Measurements from ENCODE around the gene TLCD3B. TPM values are rescaled to one million over a fixed set of nuclear protein-coding genes. Genes with fewer than 3 reads are reported as not detected.

TLCD3B gene, protein sequence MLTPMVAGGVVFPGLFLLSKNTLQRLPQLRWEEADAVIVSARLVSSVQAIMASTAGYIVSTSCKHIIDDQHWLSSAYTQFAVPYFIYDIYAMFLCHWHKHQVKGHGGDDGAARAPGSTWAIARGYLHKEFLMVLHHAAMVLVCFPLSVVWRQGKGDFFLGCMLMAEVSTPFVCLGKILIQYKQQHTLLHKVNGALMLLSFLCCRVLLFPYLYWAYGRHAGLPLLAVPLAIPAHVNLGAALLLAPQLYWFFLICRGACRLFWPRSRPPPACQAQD
- total RNA-seq (2012; rRNA removed) (not detected in 2 replicates), polyA plus RNA-seq (2012; rRNA removed) (0.14 and 0.19 TPM in 2 replicates), Bru-seq, nascent RNA (not detected), BruChase-seq, experiment 1, labeled RNA remaining after a 6-hour chase (percentile 9 among the genes with signal in this experiment), BruChase-seq, experiment 2, labeled RNA remaining after a 2-hour chase (percentile 22 among the genes with signal in this experiment)
- 0.15 and 0.20 TPM in 2 replicates for polyA plus RNA-seq (2012; cell fraction: cytosol; rRNA removed)
- 0.37 and 1.2 TPM in 2 replicates for polyA plus RNA-seq (2012; cell fraction: nucleus; rRNA removed; ENCODE audit: low replicate concordance)
- long read RNA-seq: 0 reads

DNA sequence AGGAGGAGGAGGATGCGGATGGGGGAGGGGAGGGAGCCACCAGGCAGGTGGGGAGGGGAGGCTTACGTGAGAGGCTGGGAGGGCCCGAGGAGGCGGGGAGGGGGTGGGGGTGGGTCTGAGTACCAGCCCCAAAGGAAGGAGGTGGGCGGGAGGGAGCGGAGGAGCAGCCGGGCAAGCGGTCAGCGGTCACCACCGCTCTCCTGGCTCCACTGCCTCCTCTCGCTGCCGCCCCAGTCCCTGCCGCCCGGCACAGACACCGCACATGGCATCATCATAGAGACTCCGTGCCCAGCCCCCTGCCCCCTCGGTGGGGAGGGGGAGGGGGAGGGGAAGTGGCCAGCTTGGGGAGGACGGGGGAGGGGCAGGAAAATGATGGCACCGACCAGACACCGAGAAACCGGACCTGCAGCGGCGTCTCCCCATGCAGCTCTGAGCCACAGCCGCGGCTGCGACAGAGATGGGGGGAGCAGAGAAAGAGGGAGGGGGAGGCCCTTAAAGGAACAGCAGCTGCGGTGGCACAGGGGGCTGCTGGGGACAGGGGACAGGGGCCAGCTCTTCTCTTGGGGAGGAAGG, at the start of gene TLCD3B:
Gene TLCD3B (minus strand): TSS at position 431 of the 573 bp plus-strand sequence. CDS start 744 bp downstream, outside the sequence.
- H3K4me3 ChIP-seq (ENCODE audit: insufficient read depth, low read depth, low read length): no peak within 1 kb of the TSS
- no peaks in the 10 kb centered on the region for H3K79me1 ChIP-seq (ENCODE audit: low read depth in 1 of 2, low read length in 2 of 2)
- no peak within 1 kb of the TSS for H4K5ac ChIP-seq (ENCODE audit: low read depth, low read length)
- H3K27me3 ChIP-seq (ENCODE audit: control insufficient read depth, insufficient read depth, low read length): peaks cover 65% of the 10 kb centered on the region
- H3K27ac ChIP-seq (ENCODE audit: insufficient read depth, low read length): no peak within 1 kb of the TSS
- H2BK120ac ChIP-seq (ENCODE audit: low read depth, low read length): no peak within 1 kb of the TSS
- no peak within 1 kb of the TSS for H4K91ac ChIP-seq (ENCODE audit: insufficient read depth, low read depth, low read length)
- no peak within 1 kb of the TSS for H2BK20ac ChIP-seq (ENCODE audit: low read depth, low read length)
- no TSS peak for BruUV-seq (replicated peaks)
- H3K4ac ChIP-seq (ENCODE audit: low read depth, low read length): no peak within 1 kb of the TSS
- H2AK9ac ChIP-seq (replicated peaks; ENCODE audit: low read depth, low read length, poor library complexity): no peak within 1 kb of the TSS
- no peak within 1 kb of the TSS for H3K23ac ChIP-seq (ENCODE audit: low read depth, low read length)
- dilution Hi-C loops (cut with HindIII; ENCODE audit: low sequenced_read_pairs, unreplicated experiment) (no loop called here), in situ Hi-C loops (cut with MboI; ENCODE audit: low sequenced_read_pairs) (no loop called here), intact Hi-C loops (cut with micrococcal nuclease) (no loop called here)
- no peak within 1 kb of the TSS for H4K8ac ChIP-seq (ENCODE audit: low read depth in 2 of 2, low read length in 2 of 2)
- DNase-seq (no peak), ATAC-seq (ENCODE audit: low read depth) (peak; percentile 30; the same call in 1 of the 2 replicates)
- H3K56ac ChIP-seq (ENCODE audit: extremely low read depth, insufficient read depth, low read length): no peak within 1 kb of the TSS
- H2AFZ ChIP-seq (replicated peaks; ENCODE audit: low read length, poor library complexity): peak within 1 kb of the TSS; percentile 32
- H3K18ac ChIP-seq (ENCODE audit: low read depth, low read length): no peak within 1 kb of the TSS
- H3K4me2 ChIP-seq (ENCODE audit: low read depth, low read length): no peak within 1 kb of the TSS; the same call in 1 of the 2 replicates
- H3K14ac ChIP-seq (replicated peaks; ENCODE audit: low read depth, low read length): no peak within 1 kb of the TSS
- H2AK5ac ChIP-seq (ENCODE audit: low read depth, low read length): no peak within 1 kb of the TSS
- TF ChIP-seq USF2 (IDR thresholded peaks at IDR 0.05; ENCODE audit: low read depth, low read length): no peak
- TF ChIP-seq NFE2L2 (IDR thresholded peaks at IDR 0.05; ENCODE audit: low read depth, low read length): no peak
- no peak for TF ChIP-seq CEBPB (IDR thresholded peaks at IDR 0.05; ENCODE audit: low read depth, low read length)
- no peak for TF ChIP-seq MAZ (IDR thresholded peaks at IDR 0.05; ENCODE audit: borderline replicate concordance, low read depth, low read length)
- TF ChIP-seq BHLHE40 (IDR thresholded peaks at IDR 0.05; ENCODE audit: low read depth, low read length): no peak
- no peak for TF ChIP-seq SMC3 (IDR thresholded peaks at IDR 0.05; ENCODE audit: low read depth, low read length)
- H2BK5ac ChIP-seq (ENCODE audit: low read depth, low read length, poor library complexity, severe bottlenecking): no peak within 1 kb of the TSS
- WGBS, 2 experiments (ENCODE audit: extremely low coverage in 2 of 2, insufficient read length in 1 of 2): 3% methylated on average over 5 of the region's 27 CpGs; no CpG with 5 or more reads in 1 of the 2 experiments
- no peaks in the 10 kb centered on the region for H3K9me3 ChIP-seq (ENCODE audit: control insufficient read depth, insufficient read depth, low read length)
- no peaks in the 10 kb centered on the region for H3K4me1 ChIP-seq (ENCODE audit: control insufficient read depth, insufficient read depth, low read length)
- H3K9me1 ChIP-seq (ENCODE audit: insufficient read depth, low read length): no peaks in the 10 kb centered on the region
- H3K9ac ChIP-seq (ENCODE audit: low read depth, low read length): no peak within 1 kb of the TSS
- no peak within 1 kb of the TSS for H2BK15ac ChIP-seq (ENCODE audit: low read depth, low read length)
- no peaks in the 10 kb centered on the region for H3K36me3 ChIP-seq (ENCODE audit: control insufficient read depth, insufficient read depth, low read length)
- H4K20me1 ChIP-seq (ENCODE audit: insufficient read depth, low read length): peaks cover 9% of the 10 kb centered on the region; the same call in 1 of the 2 replicates
- CTCF ChIA-PET: interaction anchor here (0.6 kb wide), 1 partner anchor 274 kb away, joined by 4 read pairs; no protein-coding TSS in a partner anchor
- POLR2A ChIA-PET (ENCODE audit: unreplicated experiment): no interaction called here
